Stimulated activated naive CD8-positive, alpha-beta T cell treated with anti-CD3 and anti-CD28 coated beads, Interleukin-15, amount 100 ng/mL, for 72 hours (primary cell): ENCODE data around the gene MPV17L.
"Not testable (repeated sequence)": the region's sequence is repeated elsewhere in the genome, so short reads cannot be mapped to it uniquely, and the experiment has no call there.

Source experiments
- ATAC-seq: fragments of 150-1000 bp; cut with Tn5 transposase; 2 replicates; pipeline ENCODE4 v1.10.0; 2021; ENCODE audit warnings: mild to moderate bottlenecking, moderate library complexity
- DNase-seq, 2 donors: peaks; one replicate each; pipeline ENCODE4 v3.0.0; 2021 to 2022
- H3K27ac Mint-ChIP-seq, 2 donors: one replicate each; pipeline ENCODE4 v1.8.0; 2022; ENCODE audit warnings: mild to moderate bottlenecking in 2 of 2, mixed read lengths in 2 of 2, moderate library complexity in 2 of 2
- H3K27me3 Mint-ChIP-seq: one replicate; pipeline ENCODE4 v1.8.0; 2022; ENCODE audit warnings: mixed read lengths
- H3K4me1 Mint-ChIP-seq: one replicate; pipeline ENCODE4 v1.8.0; 2022; ENCODE audit warnings: mild to moderate bottlenecking, mixed read lengths
- H3K4me3 Mint-ChIP-seq, 2 donors: one replicate each; pipeline ENCODE4 v1.8.0; 2022; ENCODE audit warnings: mild to moderate bottlenecking in 2 of 2, mixed read lengths in 2 of 2, moderate library complexity in 1 of 2
- H3K9me3 Mint-ChIP-seq, 2 donors: one replicate each; pipeline ENCODE4 v1.8.0; 2022; ENCODE audit warnings: mixed read lengths in 2 of 2

Gene MPV17L

DNA sequence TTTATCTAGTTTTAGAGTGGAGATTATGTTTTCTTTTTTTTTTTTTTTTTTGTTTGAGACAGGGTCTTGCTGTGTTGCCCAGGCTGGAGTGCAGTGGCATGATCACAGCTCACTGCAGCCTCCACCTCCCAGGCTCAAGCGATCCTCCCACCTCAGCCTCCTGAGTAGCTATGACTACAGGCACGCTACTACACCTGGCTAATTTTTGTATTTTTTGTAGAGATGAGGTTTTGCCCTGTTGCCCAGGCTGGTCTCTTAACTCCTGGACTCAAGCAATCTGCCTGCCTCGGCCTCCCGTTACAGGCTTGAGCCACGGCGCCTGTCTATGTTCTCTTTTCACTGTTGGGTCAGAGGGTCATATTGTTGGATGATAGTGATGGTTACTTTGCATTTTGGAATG, 4.8 kb downstream of the MPV17L start:
- not testable (repeated sequence) for ATAC-seq
- peaks cover 32% of the 10 kb centered on the region for H3K27me3 Mint-ChIP-seq

DNA sequence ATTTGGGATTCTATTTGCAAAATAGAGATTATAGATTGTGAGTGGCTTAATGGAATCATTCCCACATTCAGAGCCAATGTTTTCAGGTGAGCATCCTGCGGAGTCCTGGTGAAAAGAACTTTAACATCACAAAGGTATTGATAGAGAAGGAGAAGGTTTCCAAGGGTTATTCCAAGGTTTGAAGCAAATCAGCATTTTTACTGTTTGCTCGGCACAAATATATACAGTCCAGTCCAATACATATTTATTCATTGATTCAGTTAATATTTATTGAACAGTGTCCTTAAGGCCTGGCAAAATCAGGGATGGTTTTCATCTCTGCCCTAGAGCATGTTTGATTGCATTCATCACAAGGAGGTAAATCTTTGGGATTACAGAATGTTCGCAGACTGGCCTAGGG, 6.4 kb downstream of the MPV17L start:
- Mint-ChIP-seq H3K4me3 (no peak overlapping the region), H3K4me1 (no peaks in the 10 kb centered on the region), H3K27me3 (peaks cover 17% of the 10 kb centered on the region), H3K27ac (no peak overlapping the region), H3K9me3 (no peaks in the 10 kb centered on the region)
- ATAC-seq: no peak
- DNase-seq: no peak

More for the DNA sequence above, 4.8 kb downstream of the MPV17L start:
- not testable (repeated sequence) for H3K9me3 Mint-ChIP-seq, H3K4me3 Mint-ChIP-seq, H3K27ac Mint-ChIP-seq, H3K4me1 Mint-ChIP-seq, DNase-seq

DNA sequence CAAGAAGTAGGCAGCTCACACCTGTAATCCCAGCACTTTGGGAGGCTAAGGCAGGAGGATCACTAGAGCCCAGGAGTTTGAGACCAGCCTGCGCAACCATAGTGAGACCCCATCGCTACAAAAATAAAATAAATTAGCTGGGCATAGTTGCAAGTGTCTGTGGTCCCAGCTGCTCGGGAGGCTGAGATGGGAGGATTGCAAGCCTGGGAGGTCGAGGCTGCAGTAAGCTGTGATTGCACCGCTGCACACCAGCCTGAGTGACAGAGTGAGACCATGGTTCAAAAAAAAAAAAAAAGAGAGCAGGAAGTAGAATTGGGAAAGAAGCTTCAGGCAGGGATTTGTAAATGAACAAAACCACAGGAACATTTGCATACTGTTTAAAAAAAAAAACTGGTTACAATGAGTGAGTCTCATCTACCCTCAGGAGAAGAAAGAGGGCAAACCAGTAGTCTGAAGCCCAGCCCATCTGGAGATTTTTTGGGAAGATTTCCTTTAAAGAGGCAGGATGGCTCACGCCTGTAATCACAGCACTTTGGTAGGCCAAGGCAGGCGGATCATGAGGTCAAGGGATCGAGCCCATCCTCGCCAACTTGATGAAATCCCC, 7.9 kb downstream of the MPV17L start:
- DNase-seq (no peak), ATAC-seq (no peak)
- Mint-ChIP-seq H3K27ac (no peak overlapping the region), H3K4me1 (no peaks in the 10 kb centered on the region), H3K9me3 (no peaks in the 10 kb centered on the region), H3K27me3 (peaks cover 7% of the 10 kb centered on the region), H3K4me3 (no peak overlapping the region)

DNA sequence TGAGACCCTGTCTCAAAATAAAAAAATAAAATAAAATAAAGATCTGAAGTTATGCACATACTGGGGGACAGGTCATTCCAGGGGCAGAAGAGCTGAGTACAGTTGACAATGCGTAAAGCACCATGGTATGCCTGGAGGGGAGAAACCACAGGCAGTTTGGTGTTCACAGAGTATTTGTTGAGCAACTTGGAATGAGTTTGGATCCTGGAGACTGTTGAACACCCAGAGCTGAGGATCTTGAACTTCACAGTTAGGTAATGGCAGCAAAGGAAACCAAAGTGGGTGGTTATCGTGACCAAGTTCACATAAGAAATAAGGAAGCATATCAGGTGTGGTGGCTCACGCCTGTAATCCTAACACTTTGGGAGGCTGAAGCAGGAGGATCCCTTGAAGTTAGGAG, 8.5 kb downstream of the MPV17L start:
- DNase-seq, H3K4me1 Mint-ChIP-seq, H3K27me3 Mint-ChIP-seq, ATAC-seq, H3K9me3 Mint-ChIP-seq, H3K4me3 Mint-ChIP-seq, H3K27ac Mint-ChIP-seq: not testable (repeated sequence)

DNA sequence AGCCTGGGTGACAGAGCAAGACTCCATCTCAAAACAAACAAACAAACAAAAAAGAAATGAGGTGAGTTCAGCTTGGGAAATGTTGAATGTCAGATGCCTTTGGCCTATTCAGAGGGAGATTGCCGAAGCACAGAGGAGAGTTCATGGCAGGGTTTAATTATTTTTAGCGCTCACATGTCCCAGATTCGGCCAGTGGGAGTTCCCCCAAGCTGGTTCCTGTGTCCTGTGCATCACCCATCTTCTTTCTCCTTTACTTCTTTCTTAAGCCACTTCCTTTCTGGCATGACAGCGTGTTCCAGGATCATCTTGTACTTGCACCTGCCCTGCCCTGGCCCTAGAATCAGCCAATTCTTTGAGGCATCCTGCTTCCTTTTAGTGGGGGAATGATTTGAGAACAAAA, 9.2 kb downstream of the MPV17L start:
- Mint-ChIP-seq H3K27me3 (no peaks in the 10 kb centered on the region), H3K4me3 (no peak overlapping the region), H3K9me3 (no peaks in the 10 kb centered on the region), H3K27ac (no peak overlapping the region), H3K4me1 (no peaks in the 10 kb centered on the region)
- ATAC-seq: no peak
- no peak for DNase-seq

DNA sequence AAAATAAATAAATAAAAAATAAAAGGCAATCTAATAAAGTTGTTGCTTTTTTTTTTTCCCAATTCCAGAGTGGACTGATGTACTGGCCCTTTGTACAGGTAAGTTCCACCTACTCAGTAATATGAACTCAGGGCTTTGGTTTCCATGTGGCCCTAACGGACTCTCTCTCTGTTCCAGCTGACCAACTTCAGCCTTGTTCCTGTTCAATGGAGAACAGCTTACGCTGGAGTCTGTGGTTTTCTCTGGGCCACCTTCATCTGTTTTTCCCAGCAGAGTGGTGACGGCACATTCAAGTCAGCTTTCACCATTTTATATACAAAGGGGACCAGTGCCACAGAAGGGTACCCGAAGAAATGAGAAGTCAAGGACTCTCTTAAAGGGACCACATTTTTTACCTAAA, 12.2 kb downstream of the MPV17L start:
- not testable (repeated sequence) for H3K27ac Mint-ChIP-seq, H3K27me3 Mint-ChIP-seq, DNase-seq, ATAC-seq, H3K4me3 Mint-ChIP-seq, H3K9me3 Mint-ChIP-seq, H3K4me1 Mint-ChIP-seq

DNA sequence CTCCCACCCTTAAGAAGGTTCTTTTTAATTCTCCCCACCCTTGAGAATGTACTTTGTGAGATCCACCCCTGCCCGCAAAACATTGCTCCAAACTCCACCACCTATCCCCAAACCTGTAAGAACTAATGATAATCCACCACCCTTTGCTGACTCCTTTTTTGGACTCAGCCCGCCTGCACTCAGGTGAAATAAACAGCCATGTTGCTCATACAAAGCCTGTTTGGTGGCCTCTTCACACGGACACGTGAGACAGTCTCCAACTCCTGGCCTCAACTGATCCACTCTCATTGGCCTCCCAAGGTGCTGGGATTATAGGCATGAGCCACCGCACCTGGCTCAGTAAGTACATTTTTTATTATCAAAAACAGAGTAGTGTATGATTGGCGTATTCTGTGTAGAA, 13.9 kb downstream of the MPV17L start:
- H3K4me3 Mint-ChIP-seq, H3K27me3 Mint-ChIP-seq, DNase-seq, H3K27ac Mint-ChIP-seq, H3K4me1 Mint-ChIP-seq, H3K9me3 Mint-ChIP-seq, ATAC-seq: not testable (repeated sequence)

DNA sequence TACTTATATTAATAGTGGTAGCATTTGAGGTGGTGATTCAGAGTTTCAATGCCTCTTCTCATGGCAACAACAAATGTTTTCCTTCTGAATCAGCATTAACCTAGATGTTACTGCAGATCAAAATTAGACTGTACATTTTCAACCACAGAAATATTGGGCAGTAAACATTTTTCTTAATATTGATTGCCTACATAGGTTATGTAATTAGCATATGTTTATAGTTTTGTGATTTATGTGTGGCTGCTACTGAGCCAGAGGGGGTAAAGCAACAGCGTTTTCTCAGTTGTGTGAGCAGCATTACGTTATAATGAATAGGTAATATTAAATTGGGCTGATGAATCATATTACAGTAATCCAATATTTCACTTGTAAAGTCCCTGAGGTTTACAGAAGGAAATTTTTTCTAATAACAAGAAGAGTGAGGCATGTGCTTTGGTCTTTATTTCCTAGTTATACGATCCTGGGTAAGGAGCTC, 20.0 kb downstream of the MPV17L start:
- Mint-ChIP-seq H3K4me1 (no peaks in the 10 kb centered on the region), H3K4me3 (no peak overlapping the region), H3K27ac (no peak overlapping the region), H3K9me3 (no peaks in the 10 kb centered on the region), H3K27me3 (peaks cover 11% of the 10 kb centered on the region)
- DNase-seq (no peak), ATAC-seq (no peak)

DNA sequence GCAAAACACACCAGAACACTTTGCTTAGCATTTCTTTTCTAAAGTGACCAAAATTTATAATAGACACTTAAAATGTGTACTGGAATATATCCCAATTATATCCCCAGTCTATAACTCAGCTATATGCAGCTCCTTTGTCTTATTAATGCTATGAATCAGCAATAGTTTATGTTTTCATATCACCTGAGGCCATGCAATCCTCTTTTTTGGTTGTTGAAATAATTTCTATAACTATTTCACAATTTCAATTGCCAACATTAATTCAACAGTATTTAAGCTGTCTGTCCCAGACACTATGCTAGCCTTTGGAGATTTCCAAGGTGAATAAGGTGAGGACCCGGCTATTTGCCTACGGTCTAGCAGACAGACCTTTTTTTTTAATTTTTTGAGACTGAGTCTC, 21.6 kb downstream of the MPV17L start:
- Mint-ChIP-seq H3K4me1 (no peaks in the 10 kb centered on the region), H3K27ac (no peak overlapping the region), H3K9me3 (no peaks in the 10 kb centered on the region), H3K27me3 (peaks cover 11% of the 10 kb centered on the region), H3K4me3 (no peak overlapping the region)
- DNase-seq (no peak), ATAC-seq (no peak)

DNA sequence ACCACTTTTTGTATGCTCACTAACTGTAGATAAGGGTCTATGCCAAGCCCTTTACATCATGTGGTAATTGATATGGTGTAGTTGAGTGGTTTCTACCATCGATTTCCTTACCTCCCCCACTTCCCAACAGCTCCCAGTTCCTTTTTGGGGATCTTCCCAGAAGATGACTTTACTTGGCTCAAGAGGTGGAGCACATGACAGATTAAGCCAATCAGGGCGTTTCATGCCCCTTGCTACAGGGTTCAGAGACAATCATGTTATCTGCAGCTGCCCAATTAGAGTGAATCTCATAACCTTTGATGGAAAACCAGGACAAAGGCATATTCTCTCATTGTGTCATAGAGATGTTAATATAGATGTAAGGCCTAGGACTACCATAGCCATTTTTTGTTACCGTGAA, 22.7 kb downstream of the MPV17L start:
- Mint-ChIP-seq H3K4me1 (no peaks in the 10 kb centered on the region), H3K27ac (no peak overlapping the region), H3K27me3 (peaks cover 11% of the 10 kb centered on the region), H3K9me3 (no peaks in the 10 kb centered on the region), H3K4me3 (no peak overlapping the region)
- DNase-seq (no peak), ATAC-seq (no peak)

DNA sequence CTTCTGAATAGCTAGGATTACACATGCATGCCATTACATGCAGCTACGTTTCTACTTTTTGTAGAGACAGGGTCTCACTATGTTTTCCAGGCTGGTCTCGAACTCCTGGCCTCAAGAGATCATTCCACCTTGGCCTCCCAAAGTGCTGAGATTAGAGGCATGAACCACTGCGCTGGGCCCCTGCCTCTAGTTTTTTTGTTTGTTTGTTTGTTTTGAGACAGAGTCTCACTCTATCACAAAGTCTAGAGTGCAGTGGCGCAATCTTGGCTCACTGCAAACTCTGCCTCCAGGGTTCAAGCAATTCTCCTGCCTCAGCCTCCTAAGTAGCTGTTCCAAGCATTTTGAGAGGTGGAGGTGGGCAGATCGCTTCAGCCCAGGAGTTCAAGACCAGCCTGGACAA, 26.1 kb downstream of the MPV17L start:
- H3K4me1 Mint-ChIP-seq: not testable (repeated sequence)

DNA sequence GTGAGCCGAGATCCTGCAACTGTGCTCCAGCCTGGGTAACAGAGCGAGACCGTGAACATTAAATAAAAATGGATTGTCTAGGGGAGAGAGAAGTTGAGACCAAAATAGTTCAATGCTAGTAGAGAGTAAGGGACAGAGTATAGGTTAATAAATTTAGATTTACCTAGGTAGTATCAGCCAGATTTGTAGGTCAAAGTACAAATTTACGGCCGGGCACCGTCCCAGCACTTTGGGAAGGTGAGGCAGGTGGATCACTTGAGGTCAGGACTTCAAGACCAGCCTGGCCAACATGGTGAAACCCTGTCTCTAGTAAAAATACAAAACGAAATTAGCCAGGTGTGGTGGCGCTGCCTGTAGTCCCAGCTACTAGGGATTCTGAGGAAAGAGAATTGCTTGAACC, 26.7 kb downstream of the MPV17L start:
- Mint-ChIP-seq H3K9me3 (no peaks in the 10 kb centered on the region), H3K27ac (peak overlapping the region in 1 of 2 donors; percentile 78), H3K4me3 (no peak overlapping the region), H3K4me1 (no peaks in the 10 kb centered on the region), H3K27me3 (peaks cover 7% of the 10 kb centered on the region)
- no peak for DNase-seq
- no peak for ATAC-seq

More for the DNA sequence above, 26.1 kb downstream of the MPV17L start:
- not testable (repeated sequence) for DNase-seq, ATAC-seq, H3K27ac Mint-ChIP-seq, H3K9me3 Mint-ChIP-seq, H3K27me3 Mint-ChIP-seq, H3K4me3 Mint-ChIP-seq

DNA sequence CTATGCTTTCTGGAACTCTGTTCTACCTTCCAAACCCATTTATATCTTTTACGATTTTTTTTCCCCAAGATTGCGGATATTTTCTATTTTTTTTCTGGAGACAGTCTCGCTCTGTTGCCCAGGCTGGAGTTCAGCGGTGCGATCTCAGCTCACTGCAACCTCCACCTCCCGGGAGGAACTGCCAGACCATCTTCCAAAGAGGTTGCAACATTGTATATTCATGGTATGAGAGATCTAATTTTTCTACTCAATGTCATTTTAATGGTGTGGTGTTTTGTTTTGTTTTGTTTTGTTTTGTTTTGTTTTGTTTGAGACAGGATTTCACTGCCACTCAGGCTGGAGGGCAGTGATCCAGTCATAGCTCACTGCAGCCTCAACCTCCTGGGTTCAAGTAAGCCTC, 30.3 kb downstream of the MPV17L start:
- no peaks in the 10 kb centered on the region for H3K9me3 Mint-ChIP-seq
- peaks cover 7% of the 10 kb centered on the region for H3K27me3 Mint-ChIP-seq
- DNase-seq (no peak), ATAC-seq (no peak)
- H3K4me3 Mint-ChIP-seq: no peak overlapping the region
- no peak overlapping the region for H3K27ac Mint-ChIP-seq
- H3K4me1 Mint-ChIP-seq: no peaks in the 10 kb centered on the region

DNA sequence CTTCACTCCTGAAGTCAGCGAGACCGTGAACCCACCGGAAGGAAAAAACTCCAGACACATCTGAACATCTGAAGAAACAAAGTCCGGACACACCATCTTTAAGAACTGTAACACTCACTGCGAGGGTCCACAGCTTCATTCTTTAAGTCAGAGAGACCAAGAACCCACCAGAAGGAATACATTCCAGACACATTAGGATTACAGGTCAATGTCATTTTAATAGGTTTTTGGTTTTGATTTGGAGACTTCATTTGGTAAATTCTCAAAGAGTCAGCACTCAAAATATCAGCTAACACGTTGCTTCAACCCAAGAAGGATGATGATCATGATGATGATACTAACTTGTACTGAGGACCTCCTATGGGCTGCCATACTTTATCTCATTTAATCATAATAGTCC, 31.2 kb downstream of the MPV17L start:
- Mint-ChIP-seq H3K4me1 (no peaks in the 10 kb centered on the region), H3K27me3 (peaks cover 7% of the 10 kb centered on the region), H3K9me3 (no peaks in the 10 kb centered on the region), H3K4me3 (no peak overlapping the region), H3K27ac (peak overlapping the region in 1 of 2 donors; percentile 54)
- ATAC-seq: no peak
- no peak for DNase-seq

DNA sequence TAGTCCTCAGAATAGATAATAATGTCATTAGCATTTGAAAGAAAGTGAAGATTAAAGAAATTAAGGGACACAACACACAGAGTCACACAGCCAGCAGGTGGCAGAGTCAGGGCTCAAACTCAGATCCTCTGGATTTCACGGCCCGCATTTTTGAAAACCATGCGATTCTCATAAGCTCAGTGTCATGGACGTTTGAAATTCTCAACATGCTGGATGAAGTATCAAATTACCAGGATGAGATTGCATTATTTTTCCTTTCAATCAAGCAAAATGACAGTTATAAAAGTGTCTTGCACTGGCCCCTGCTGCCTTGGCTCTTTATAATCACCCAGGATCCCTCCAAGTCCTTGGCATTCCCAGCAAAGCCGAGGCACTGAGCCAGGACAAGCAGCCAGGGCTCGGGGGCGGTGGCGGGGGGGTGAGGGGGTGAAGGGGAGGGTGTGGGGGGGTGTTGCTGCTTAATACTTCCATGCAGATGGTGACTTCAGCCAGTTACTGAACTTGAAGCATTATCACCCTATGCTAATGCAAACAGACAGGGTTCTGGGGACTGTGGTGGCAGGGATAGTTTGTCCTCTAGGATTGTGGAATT, 32.2 kb downstream of the MPV17L start:
- Mint-ChIP-seq H3K4me1 (no peaks in the 10 kb centered on the region), H3K4me3 (no peak overlapping the region), H3K27me3 (peaks cover 7% of the 10 kb centered on the region), H3K27ac (peak overlapping the region in 1 of 2 donors; percentile 62), H3K9me3 (no peaks in the 10 kb centered on the region)
- DNase-seq (peak; percentile 25 to 51), ATAC-seq (peak; percentile 77)

DNA sequence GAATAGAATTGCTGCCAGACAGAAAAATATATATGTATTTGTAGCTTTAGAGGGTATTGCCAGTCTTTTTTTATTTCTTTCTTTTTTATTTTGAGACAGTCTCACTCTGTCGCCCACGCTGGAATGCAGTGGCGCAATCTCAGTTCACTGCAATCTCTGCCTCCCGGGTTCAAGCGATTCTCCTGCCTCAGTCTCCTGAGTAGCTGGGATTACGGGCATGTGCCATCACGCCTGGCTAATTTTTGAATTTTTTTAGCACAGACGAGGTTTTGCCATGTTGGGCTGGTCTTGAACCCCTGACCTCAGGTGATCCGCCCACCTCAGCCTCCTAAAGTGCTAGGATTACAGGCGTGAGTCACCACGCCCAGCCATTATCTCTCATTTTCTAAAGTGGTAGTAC, 35.3 kb downstream of the MPV17L start:
- not testable (repeated sequence) for H3K27ac Mint-ChIP-seq, DNase-seq, H3K4me3 Mint-ChIP-seq, ATAC-seq, H3K9me3 Mint-ChIP-seq
- peaks cover 28% of the 10 kb centered on the region for H3K27me3 Mint-ChIP-seq
- H3K4me1 Mint-ChIP-seq: peaks cover 15% of the 10 kb centered on the region

DNA sequence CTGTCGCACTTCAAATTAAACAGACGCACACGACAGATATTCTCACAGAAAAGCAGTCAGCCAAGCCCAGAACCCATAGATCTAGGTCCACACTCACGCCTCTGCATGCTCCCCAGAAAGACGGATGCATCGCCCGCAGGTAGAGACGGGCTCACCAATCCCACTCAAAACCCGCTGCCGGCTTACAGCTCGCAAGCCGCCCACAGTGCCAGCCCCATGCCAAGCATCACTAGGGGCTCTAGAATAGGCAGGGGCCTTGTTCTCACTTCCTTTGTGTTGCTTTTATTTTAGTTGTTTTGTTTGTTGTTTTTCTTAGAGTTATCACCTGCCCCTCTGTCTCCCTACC, 38.5 kb downstream of the MPV17L start:
- Mint-ChIP-seq H3K4me3 (peak overlapping the region; percentile 89 to 95), H3K9me3 (no peaks in the 10 kb centered on the region), H3K27ac (no peak overlapping the region), H3K27me3 (peaks cover 24% of the 10 kb centered on the region), H3K4me1 (peaks cover 24% of the 10 kb centered on the region)
- no peak for DNase-seq
- no peak for ATAC-seq
